GM12878 (cell line): ENCODE measurements around the gene BCL2. TPM values are rescaled to one million over a fixed set of nuclear protein-coding genes. Genes with fewer than 3 reads are reported as not detected.

ENCODE experiments used
- ATAC-seq: fragments of 200-7000 bp; cut with Tn5 transposase; 3 replicates; pipeline ENCODE4 v1.9.1; 2020; ENCODE audit warnings: mild to moderate bottlenecking, moderate library complexity
- BruUV-seq: library from RNA; stranded (reverse); fragments of 400-500 nt; replicated peaks from 2 replicates; lab custom pipeline; 2021; lab: Mats Ljungman, UMichigan
- CTCF ChIA-PET: fragments of 300-600 bp; sonication (Branson Sonifier 250); formaldehyde crosslinking; extraction: SDS; loops from one replicate; lab custom pipeline; 2021; ENCODE audit warnings: inconsistent platforms; lab: Yijun Ruan, JAX
- POLR2A ChIA-PET: fragments of 350-600 bp; formaldehyde crosslinking; extraction: SDS; loops from one replicate; lab custom pipeline; 2021; ENCODE audit warnings: inconsistent platforms; lab: Charles Lee
- RAD21 ChIA-PET: fragments of 300-600 bp; sonication (Branson Sonifier 250); formaldehyde crosslinking; loops from one replicate; lab custom pipeline; 2023; ENCODE audit warnings: antibody characterized with exemption; ENCODE audit not compliant: unreplicated experiment; lab: Charles Lee
- SMC1A ChIA-PET: fragments of 300-600 bp; sonication (Branson Sonifier 250); formaldehyde crosslinking; loops from one replicate; lab custom pipeline; 2023; ENCODE audit not compliant: unreplicated experiment, uncharacterized antibody; lab: Charles Lee
- DNase-seq: peaks from one replicate; pipeline ENCODE4 v3.0.0-alpha.2; 2011; ENCODE audit warnings: low read depth, low spot score
- FAIRE-seq: peaks from 3 replicates; lab custom pipeline; 2011; peaks lifted over from hg19 to GRCh38; lab: Jason Lieb, UNC
- H2AFZ ChIP-seq: 2 replicates; pipeline ENCODE4 v1.6.0; 2011; ENCODE audit warnings: low read depth, low read length, control low read depth; ENCODE audit not compliant: control insufficient read depth
- H3K27ac ChIP-seq: 2 replicates; pipeline ENCODE4 v1.5.1; 2011; ENCODE audit warnings: control low read depth; ENCODE audit not compliant: control insufficient read depth, insufficient read depth
- H3K27me3 ChIP-seq, 2 experiments: replicated peaks in 1 of 2; 2 replicates each; pipeline versions ENCODE4 v1.6.0 to v1.6.1; 2011; ENCODE audit warnings: low read length in 1 of 2; ENCODE audit not compliant: control insufficient read depth in 2 of 2, insufficient read depth in 2 of 2
- H3K36me3 ChIP-seq, 2 experiments: 2 replicates each; pipeline ENCODE4 v1.5.1; 2011; ENCODE audit warnings: low read length in 1 of 2; ENCODE audit not compliant: control insufficient read depth in 2 of 2, insufficient read depth in 2 of 2
- H3K4me1 ChIP-seq: 2 replicates; pipeline ENCODE4 v1.6.1; 2011; ENCODE audit warnings: mild to moderate bottlenecking, low read length, moderate library complexity, mixed read lengths; ENCODE audit not compliant: control insufficient read depth, insufficient read depth
- H3K4me2 ChIP-seq: 2 replicates; pipeline ENCODE4 v1.6.0; 2011; ENCODE audit warnings: control low read depth; ENCODE audit not compliant: control insufficient read depth, insufficient read depth
- H3K4me3 ChIP-seq: fragments of 200-600 bp; sonication (generic); 2 replicates; pipeline ENCODE4 v1.5.1; 2016
- H3K79me2 ChIP-seq: 2 replicates; pipeline ENCODE4 v1.6.0; 2011; ENCODE audit warnings: low read length; ENCODE audit not compliant: control insufficient read depth, insufficient read depth
- H3K9ac ChIP-seq: 2 replicates; pipeline ENCODE4 v1.8.0; 2011; ENCODE audit warnings: low read length, control low read depth, mixed read lengths; ENCODE audit not compliant: control insufficient read depth, insufficient read depth
- H3K9me3 ChIP-seq: replicated peaks from 3 replicates; pipeline ENCODE4 v1.5.1; 2011; ENCODE audit warnings: mild to moderate bottlenecking, low read length; ENCODE audit not compliant: control insufficient read depth, insufficient read depth
- H4K20me1 ChIP-seq: 2 replicates; pipeline ENCODE4 v1.6.0; 2011; ENCODE audit not compliant: control insufficient read depth, insufficient read depth
- ASH2L ChIP-seq: fragments of 300-600, 200-600 bp; sonication (generic); IDR thresholded peaks from 2 replicates; pipeline ENCODE4 v1.6.1; 2017; ENCODE audit warnings: low read depth, mild to moderate bottlenecking, borderline replicate concordance
- CEBPB ChIP-seq, 2 experiments: fragments of 150-350 bp in 1 of 2; IDR thresholded peaks; 2 replicates each; pipeline ENCODE4 v1.6.1; 2012 to 2014; ENCODE audit warnings: low read depth in 2 of 2, low read length in 2 of 2, borderline replicate concordance in 1 of 2, inconsistent platforms in 1 of 2
- KDM1A ChIP-seq: fragments of 200-600 bp; sonication (generic); IDR thresholded peaks from 2 replicates; pipeline ENCODE4 v1.6.1; 2016; ENCODE audit warnings: borderline replicate concordance
- KLF5 ChIP-seq: fragments of 450-650 bp; IDR thresholded peaks from 2 replicates; pipeline ENCODE4 v1.6.1; 2014; ENCODE audit warnings: mild to moderate bottlenecking; ENCODE audit not compliant: partially characterized antibody
- SREBF2 ChIP-seq: IDR thresholded peaks from 2 replicates; pipeline ENCODE4 v1.6.1; 2012; ENCODE audit warnings: mild to moderate bottlenecking, low read length
- YBX1 ChIP-seq: fragments of 450-650 bp; IDR thresholded peaks from 2 replicates; pipeline ENCODE4 v1.6.1; 2016; ENCODE audit warnings: antibody characterized with exemption
- YY1 ChIP-seq: IDR thresholded peaks from 2 replicates; pipeline ENCODE4 v1.6.1; 2011; ENCODE audit warnings: low read depth, mild to moderate bottlenecking, low read length
- WGBS: methylation state at CpG from one replicate; pipeline ENCODE4 v1.1.6; 2016; ENCODE audit warnings: low lambda C conversion rate; ENCODE audit not compliant: insufficient replicate concordance, insufficient coverage; ENCODE audit errors: missing lambda C conversion rate; 5-methylcytosine and 5-hydroxymethylcytosine counted together
- in situ Hi-C: fragments of 300-500 bp; cut with MboI; formaldehyde crosslinking; loops from 9 replicates; pipeline ENCODE4 v1.14.3; 2018; ENCODE audit warnings: mixed read lengths
- intact Hi-C: fragments of 100-400 bp; cut with micrococcal nuclease; formaldehyde crosslinking; loops from one replicate; pipeline ENCODE4 v1.14.2; 2022; ENCODE audit not compliant: unreplicated experiment
- polyA plus RNA-seq, 11 experiments: library from polyadenylated mRNA; depleted of rRNA in 4 of 11; unstranded in 6 of 11; stranded (reverse) in 5 of 11; fragments of >200 nt; fragmentation: Nextera tagmentation in 4 of 11; fragmentation: Illumina TruSeq in 1 of 11; extraction: Ambion mirVana in 4 of 11; extraction: Trizol in 1 of 11; gene quantifications; 1 replicate in 1 of 11; 2 replicates in 10 of 11; pipeline versions ENCODE4 v1.2.1 to v1.2.3, GENCODE V29; 2011 to 2016; ENCODE audit warnings: inconsistent platforms in 2 of 11, missing spikeins in 2 of 11, low read depth in 1 of 11
- total RNA-seq, 4 experiments: library from RNA; depleted of rRNA in 3 of 4; stranded (reverse); fragments of >200 nt in 3 of 4; fragmentation: Illumina TruSeq in 1 of 4; extraction: Trizol in 1 of 4; gene quantifications; 2 replicates each; pipeline versions ENCODE4 v1.2.1 to v1.2.3, GENCODE V29; 2013 to 2021
- TF ChIP-seq, protein P1 (sequence below): fragments of 450-650 bp; IDR thresholded peaks from 2 replicates; pipeline ENCODE4 v1.6.1; 2016; ENCODE audit warnings: mild to moderate bottlenecking, moderate library complexity, borderline replicate concordance
- TF ChIP-seq, protein P2 (sequence below): IDR thresholded peaks from 2 replicates; pipeline ENCODE4 v1.6.1; 2012; ENCODE audit warnings: low read length, inconsistent platforms

The BCL2 gene
- total and polyA plus RNA-seq, 10 of the 15 experiments (the other 5 are each of a cell fraction or from before 2014, with no cell fraction given) = 4.1 to 47.8 (median 19.3) TPM

DNA sequence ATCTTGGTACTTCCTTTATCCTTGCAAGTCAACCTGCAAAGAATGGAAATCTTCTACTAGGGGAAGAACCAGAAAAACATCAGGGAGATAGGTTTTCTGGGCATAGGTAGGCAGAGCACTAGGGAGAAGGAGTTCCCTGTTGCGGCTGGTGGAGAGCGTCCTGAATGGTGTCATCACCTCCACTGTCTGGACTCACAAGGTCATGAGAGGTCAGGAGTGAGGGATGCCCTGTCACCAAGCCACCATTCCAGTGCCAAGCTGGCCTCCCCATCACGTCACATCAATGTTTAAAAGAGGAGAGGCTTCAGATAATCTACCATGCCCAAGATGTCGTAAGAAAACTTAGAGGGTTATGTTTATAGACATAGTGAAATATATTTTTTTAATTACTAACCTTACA, 72.1 kb downstream of the BCL2 start (continued):
- TF ChIP-seq, protein P1, sequence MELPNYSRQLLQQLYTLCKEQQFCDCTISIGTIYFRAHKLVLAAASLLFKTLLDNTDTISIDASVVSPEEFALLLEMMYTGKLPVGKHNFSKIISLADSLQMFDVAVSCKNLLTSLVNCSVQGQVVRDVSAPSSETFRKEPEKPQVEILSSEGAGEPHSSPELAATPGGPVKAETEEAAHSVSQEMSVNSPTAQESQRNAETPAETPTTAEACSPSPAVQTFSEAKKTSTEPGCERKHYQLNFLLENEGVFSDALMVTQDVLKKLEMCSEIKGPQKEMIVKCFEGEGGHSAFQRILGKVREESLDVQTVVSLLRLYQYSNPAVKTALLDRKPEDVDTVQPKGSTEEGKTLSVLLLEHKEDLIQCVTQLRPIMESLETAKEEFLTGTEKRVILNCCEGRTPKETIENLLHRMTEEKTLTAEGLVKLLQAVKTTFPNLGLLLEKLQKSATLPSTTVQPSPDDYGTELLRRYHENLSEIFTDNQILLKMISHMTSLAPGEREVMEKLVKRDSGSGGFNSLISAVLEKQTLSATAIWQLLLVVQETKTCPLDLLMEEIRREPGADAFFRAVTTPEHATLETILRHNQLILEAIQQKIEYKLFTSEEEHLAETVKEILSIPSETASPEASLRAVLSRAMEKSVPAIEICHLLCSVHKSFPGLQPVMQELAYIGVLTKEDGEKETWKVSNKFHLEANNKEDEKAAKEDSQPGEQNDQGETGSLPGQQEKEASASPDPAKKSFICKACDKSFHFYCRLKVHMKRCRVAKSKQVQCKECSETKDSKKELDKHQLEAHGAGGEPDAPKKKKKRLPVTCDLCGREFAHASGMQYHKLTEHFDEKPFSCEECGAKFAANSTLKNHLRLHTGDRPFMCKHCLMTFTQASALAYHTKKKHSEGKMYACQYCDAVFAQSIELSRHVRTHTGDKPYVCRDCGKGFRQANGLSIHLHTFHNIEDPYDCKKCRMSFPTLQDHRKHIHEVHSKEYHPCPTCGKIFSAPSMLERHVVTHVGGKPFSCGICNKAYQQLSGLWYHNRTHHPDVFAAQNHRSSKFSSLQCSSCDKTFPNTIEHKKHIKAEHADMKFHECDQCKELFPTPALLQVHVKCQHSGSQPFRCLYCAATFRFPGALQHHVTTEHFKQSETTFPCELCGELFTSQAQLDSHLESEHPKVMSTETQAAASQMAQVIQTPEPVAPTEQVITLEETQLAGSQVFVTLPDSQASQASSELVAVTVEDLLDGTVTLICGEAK = no peak
- TF ChIP-seq YBX1 = no peak

DNA sequence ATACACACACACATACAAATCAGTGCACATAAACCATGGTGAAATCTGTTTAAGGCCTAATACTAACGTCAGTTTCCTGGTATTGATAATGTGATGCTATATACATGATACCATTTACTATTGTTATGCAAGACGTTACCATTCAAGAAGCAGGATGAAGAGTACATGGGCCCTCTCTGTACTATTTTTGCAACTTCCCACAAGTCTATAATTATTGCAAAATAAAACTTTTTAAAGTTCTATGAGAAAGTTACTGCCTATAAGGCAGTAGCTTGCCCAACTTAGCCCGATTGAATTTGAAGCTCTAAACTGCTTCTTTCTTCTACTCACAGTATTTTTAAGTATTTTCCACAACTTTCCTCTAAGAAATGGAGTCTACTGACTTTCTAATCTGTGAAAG, 74.0 kb downstream of the BCL2 start:
- Histone ChIP-seq H3K9me3 (no peaks in the 10 kb centered on the region; the same call in 2 of the 3 replicates), H3K4me3 (no peak overlapping the region), H4K20me1 (0 out of 2 replicates have a peak, but pooled peaks cover 3% of the 10 kb centered on the region), H3K9ac (no peak overlapping the region), H3K4me2 (no peak overlapping the region), H3K36me3 (peaks cover 0 to 23% of the 10 kb centered on the region in 2 experiments; a peak in 2 of 4 replicates), H3K27ac (no peak overlapping the region), H3K4me1 (no peaks in the 10 kb centered on the region), H3K27me3 (no peaks in the 10 kb centered on the region), H3K79me2 (peaks cover 28% of the 10 kb centered on the region), H2AFZ (no peak overlapping the region)
- no peak for FAIRE-seq
- TF ChIP-seq SREBF2 (no peak), KDM1A (no peak), ASH2L (no peak), YY1 (no peak), KLF5 (no peak), CEBPB (IDR thresholded peaks at IDR 0.05; ENCODE audit: borderline replicate concordance in 1 of 2, low read depth in 2 of 2, low read length in 2 of 2) (no peak)
- TF ChIP-seq, protein P2, sequence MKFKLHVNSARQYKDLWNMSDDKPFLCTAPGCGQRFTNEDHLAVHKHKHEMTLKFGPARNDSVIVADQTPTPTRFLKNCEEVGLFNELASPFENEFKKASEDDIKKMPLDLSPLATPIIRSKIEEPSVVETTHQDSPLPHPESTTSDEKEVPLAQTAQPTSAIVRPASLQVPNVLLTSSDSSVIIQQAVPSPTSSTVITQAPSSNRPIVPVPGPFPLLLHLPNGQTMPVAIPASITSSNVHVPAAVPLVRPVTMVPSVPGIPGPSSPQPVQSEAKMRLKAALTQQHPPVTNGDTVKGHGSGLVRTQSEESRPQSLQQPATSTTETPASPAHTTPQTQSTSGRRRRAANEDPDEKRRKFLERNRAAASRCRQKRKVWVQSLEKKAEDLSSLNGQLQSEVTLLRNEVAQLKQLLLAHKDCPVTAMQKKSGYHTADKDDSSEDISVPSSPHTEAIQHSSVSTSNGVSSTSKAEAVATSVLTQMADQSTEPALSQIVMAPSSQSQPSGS = no peak
- SMC1A ChIA-PET = interaction anchor here (1.0 kb wide), 1 partner anchor 74 kb away, joined by 3 read pairs; the partner anchor contains the start of gene BCL2
- in situ Hi-C loops = no loop called here
- RAD21 ChIA-PET = no interaction called here
- DNase-seq = no peak
- POLR2A ChIA-PET = no interaction called here
- no peak for ATAC-seq
- 100% methylated on average over 3 of the region's 3 CpGs for WGBS
- CTCF ChIA-PET = interaction anchor here (0.8 kb wide), 1 partner anchor 37 kb away, joined by 3 read pairs; no protein-coding TSS in a partner anchor
- no TSS peak for BruUV-seq
- intact Hi-C loops = no loop called here
